ENCODE measurements around the gene ABLIM1.

- TF ChIP-seq CTCF (IDR thresholded peaks at IDR 0.05; ENCODE audit: low read length) (no peak), EZH2 (optimal IDR thresholded peaks at IDR 0.05; ENCODE audit: low read depth, low read length) (no peak), EZH2phosphoT487 (IDR thresholded peaks at IDR 0.05; ENCODE audit: low read length) (no peak)
Observed at GRCh38 chr10:114539623-114540022, 118.5 kb downstream of the ABLIM1 start.

Data from MM.1S (cell line).